H9 (cell line): ENCODE results near the gene EFHD1. TPM values are rescaled to one million over a fixed set of nuclear protein-coding genes. Genes with fewer than 3 reads are reported as not detected.

Experiments used
- DNase-seq: peaks from one replicate; pipeline ENCODE4 v3.0.0-alpha.2; 2017
- H2AFZ ChIP-seq: one replicate; pipeline ENCODE4 v1.6.1; 2013; ENCODE audit warnings: mild to moderate bottlenecking, low read length, control low read depth, moderate library complexity
- H2AK5ac ChIP-seq: 2 replicates; pipeline ENCODE4 v1.6.1; 2013; ENCODE audit warnings: low read length, control low read depth, mixed read lengths; ENCODE audit not compliant: insufficient read length
- H2BK120ac ChIP-seq: one replicate; pipeline ENCODE4 v1.6.1; 2013; ENCODE audit warnings: low read depth, mild to moderate bottlenecking, low read length, control low read depth, inconsistent platforms; ENCODE audit not compliant: poor library complexity, severe bottlenecking
- H2BK12ac ChIP-seq: 2 replicates; pipeline ENCODE4 v1.6.1; 2013; ENCODE audit warnings: low read length, control low read depth, mixed read lengths, low read depth; ENCODE audit not compliant: insufficient read length
- H2BK15ac ChIP-seq: 2 replicates; pipeline ENCODE4 v1.6.1; 2013; ENCODE audit warnings: low read depth, low read length, control low read depth
- H2BK20ac ChIP-seq: one replicate; pipeline ENCODE4 v1.6.1; 2013; ENCODE audit warnings: low read depth, mild to moderate bottlenecking, low read length, control low read depth, inconsistent platforms; ENCODE audit not compliant: poor library complexity, severe bottlenecking
- H2BK5ac ChIP-seq: 2 replicates; pipeline ENCODE4 v1.6.1; 2013; ENCODE audit warnings: low read length, control low read depth, mixed read lengths; ENCODE audit not compliant: insufficient read length
- H3K14ac ChIP-seq: 2 replicates; pipeline ENCODE4 v1.6.1; 2013; ENCODE audit warnings: low read length, control low read depth; ENCODE audit not compliant: insufficient read depth
- H3K18ac ChIP-seq: 2 replicates; pipeline ENCODE4 v1.6.1; 2013; ENCODE audit warnings: low read depth, mild to moderate bottlenecking, mixed read lengths, low read length, control low read depth; ENCODE audit not compliant: insufficient read length
- H3K23ac ChIP-seq: 2 replicates; pipeline ENCODE4 v1.6.1; 2013; ENCODE audit warnings: low read length, control low read depth, mixed read lengths, low read depth; ENCODE audit not compliant: insufficient read length
- H3K23me2 ChIP-seq: 2 replicates; pipeline ENCODE4 v1.6.1; 2013; ENCODE audit warnings: low read depth, mild to moderate bottlenecking, mixed read lengths, low read length, control low read depth; ENCODE audit not compliant: insufficient read length, poor library complexity, severe bottlenecking
- H3K27ac ChIP-seq: 2 replicates; pipeline ENCODE4 v1.5.1; 2013; ENCODE audit warnings: low read length, control low read depth, mixed read lengths, low read depth; ENCODE audit not compliant: insufficient read length
- H3K27me3 ChIP-seq: 2 replicates; pipeline ENCODE4 v1.6.1; 2013; ENCODE audit warnings: low read length, control low read depth, inconsistent platforms; ENCODE audit not compliant: insufficient read depth
- H3K4ac ChIP-seq: 2 replicates; pipeline ENCODE4 v1.6.1; 2013; ENCODE audit warnings: low read depth, mild to moderate bottlenecking, control low read depth, inconsistent platforms, low read length, moderate library complexity
- H3K4me1 ChIP-seq: 2 replicates; pipeline ENCODE4 v1.6.1; 2013; ENCODE audit warnings: low read length, control low read depth, inconsistent platforms; ENCODE audit not compliant: insufficient read depth
- H3K4me2 ChIP-seq: 2 replicates; pipeline ENCODE4 v1.6.1; 2013; ENCODE audit warnings: low read length, control low read depth, mixed read lengths; ENCODE audit not compliant: insufficient read length, insufficient read depth
- H3K56ac ChIP-seq: 2 replicates; pipeline ENCODE4 v1.6.1; 2013; ENCODE audit warnings: low read depth, mild to moderate bottlenecking, mixed read lengths, low read length, control low read depth; ENCODE audit not compliant: insufficient read length
- H3K79me1 ChIP-seq: 2 replicates; pipeline ENCODE4 v1.6.1; 2013; ENCODE audit warnings: low read depth, mild to moderate bottlenecking, moderate library complexity, low read length, control low read depth, inconsistent platforms; ENCODE audit not compliant: insufficient read depth, poor library complexity, severe bottlenecking
- H3K79me2 ChIP-seq: 2 replicates; pipeline ENCODE4 v1.6.1; 2013; ENCODE audit warnings: low read length, control low read depth, inconsistent platforms; ENCODE audit not compliant: insufficient read depth
- H3K9ac ChIP-seq: 2 replicates; pipeline ENCODE4 v1.6.1; 2013; ENCODE audit warnings: low read length, control low read depth, mixed read lengths; ENCODE audit not compliant: insufficient read length; ENCODE audit errors: extremely low read depth
- H3K9me3 ChIP-seq: one replicate; pipeline ENCODE4 v1.6.1; 2013; ENCODE audit warnings: low read depth, low read length, inconsistent platforms; ENCODE audit not compliant: control insufficient read depth
- H3T11ph ChIP-seq: one replicate; pipeline ENCODE4 v1.6.1; 2013; ENCODE audit warnings: mild to moderate bottlenecking, low read length, control low read depth, inconsistent platforms
- H4K20me1 ChIP-seq: one replicate; pipeline ENCODE4 v1.6.1; 2013; ENCODE audit not compliant: control insufficient read depth, insufficient read length, insufficient read depth
- H4K5ac ChIP-seq: 2 replicates; pipeline ENCODE4 v1.6.1; 2013; ENCODE audit warnings: low read depth, mild to moderate bottlenecking, mixed read lengths, low read length, control low read depth; ENCODE audit not compliant: insufficient read length
- H4K8ac ChIP-seq: replicated peaks from 2 replicates; pipeline ENCODE4 v1.6.1; 2013; ENCODE audit warnings: low read length, control low read depth, mixed read lengths, low read depth; ENCODE audit not compliant: insufficient read length
- H4K91ac ChIP-seq: 2 replicates; pipeline ENCODE4 v1.6.1; 2013; ENCODE audit warnings: low read depth, mild to moderate bottlenecking, moderate library complexity, mixed read lengths, low read length, control low read depth; ENCODE audit not compliant: insufficient read length
- H3K27ac Mint-ChIP-seq, 3 experiments: 2 replicates in 2 of 3; 3 replicates in 1 of 3; pipeline ENCODE4 v1.8.0; 2020 to 2021; ENCODE audit warnings: mixed read lengths in 3 of 3, mild to moderate bottlenecking in 1 of 3, moderate library complexity in 1 of 3
- H3K27me3 Mint-ChIP-seq: 2 replicates; pipeline ENCODE4 v1.8.0; 2021; ENCODE audit warnings: low read depth, mild to moderate bottlenecking, moderate library complexity, mixed read lengths
- H3K36me3 Mint-ChIP-seq, 3 experiments: 2 replicates in 2 of 3; 3 replicates in 1 of 3; pipeline ENCODE4 v1.8.0; 2020 to 2021; ENCODE audit warnings: low read depth in 3 of 3, mixed read lengths in 3 of 3; ENCODE audit not compliant: insufficient read depth in 1 of 3
- H3K4me1 Mint-ChIP-seq, 2 experiments: 2 replicates each; pipeline ENCODE4 v1.8.0; 2020; ENCODE audit warnings: mixed read lengths in 2 of 2
- H3K4me3 Mint-ChIP-seq, 2 experiments: 2 replicates in 1 of 2; 3 replicates in 1 of 2; pipeline ENCODE4 v1.8.0; 2020 to 2021; ENCODE audit warnings: mild to moderate bottlenecking in 2 of 2, mixed read lengths in 2 of 2, moderate library complexity in 1 of 2
- H3K9me3 Mint-ChIP-seq, 2 experiments: 2 replicates in 1 of 2; 3 replicates in 1 of 2; pipeline ENCODE4 v1.8.0; 2020; ENCODE audit warnings: mild to moderate bottlenecking in 2 of 2, mixed read lengths in 2 of 2, moderate library complexity in 1 of 2
- CTCF ChIP-seq: fragments of 200-600 bp; sonication (generic); conservative IDR thresholded peaks from 3 replicates; pipeline ENCODE4 v1.8.0; 2021; ENCODE audit warnings: antibody characterized with exemption, mild to moderate bottlenecking
- WGBS: extraction: QIAGEN DNeasy Blood & Tissue Kit; methylation state at CpG from one replicate; pipeline ENCODE4 v1.1.7; 2013; ENCODE audit warnings: missing lambda C conversion rate, low lambda C conversion rate, mixed read lengths; ENCODE audit not compliant: insufficient read length; ENCODE audit errors: extremely low coverage; 5-methylcytosine and 5-hydroxymethylcytosine counted together
- total RNA-seq: library from RNA; stranded (reverse); gene quantifications from 2 replicates; pipeline ENCODE4 v1.2.1, GENCODE V29; 2021

Gene EFHD1
- total RNA-seq, 1 experiment from 2014 or later: 2.8 TPM

- no peak overlapping the region for H3K27ac ChIP-seq
- H3K56ac ChIP-seq: no peak overlapping the region
- no peak overlapping the region for H3K23ac ChIP-seq
- WGBS: no CpG with 5 or more reads among the region's 7 CpGs
- peaks cover 6 to 21% of the 10 kb centered on the region in 2 experiments for H3K4me1 Mint-ChIP-seq
- H2BK20ac ChIP-seq: no peak overlapping the region
- no peak overlapping the region for H3K4me3 Mint-ChIP-seq
- H3K14ac ChIP-seq: no peak overlapping the region
- H2AK5ac ChIP-seq: no peak overlapping the region
- no peaks in the 10 kb centered on the region; the same call in 1 of the 2 replicates for H3K27me3 ChIP-seq
- no peak overlapping the region for H2BK12ac ChIP-seq
- no peaks in the 10 kb centered on the region for H4K20me1 ChIP-seq
- H3K27ac Mint-ChIP-seq: no peak overlapping the region
- DNase-seq: no peak
- no peaks in the 10 kb centered on the region for H3K79me2 ChIP-seq
- peaks cover 5% of the 10 kb centered on the region for H3K27me3 Mint-ChIP-seq
- H3K9me3 Mint-ChIP-seq: no peaks in the 10 kb centered on the region
- no peaks in the 10 kb centered on the region for H3K79me1 ChIP-seq
- TF ChIP-seq CTCF: no peak
- H3K23me2 ChIP-seq: no peaks in the 10 kb centered on the region
- no peak overlapping the region for H2BK5ac ChIP-seq
- H3K4me1 ChIP-seq: peaks cover 6% of the 10 kb centered on the region
- no peak overlapping the region for H2AFZ ChIP-seq
- no peak overlapping the region for H3T11ph ChIP-seq
- no peak overlapping the region for H2BK120ac ChIP-seq
- H3K9ac ChIP-seq: no peak overlapping the region
- H2BK15ac ChIP-seq: no peak overlapping the region
- no peaks in the 10 kb centered on the region for H3K36me3 Mint-ChIP-seq
- H4K91ac ChIP-seq: no peak overlapping the region
- H3K4me2 ChIP-seq: no peak overlapping the region
- no peak overlapping the region for H3K18ac ChIP-seq
- H4K8ac ChIP-seq: no peak overlapping the region
- H3K9me3 ChIP-seq: no peaks in the 10 kb centered on the region
- H3K4ac ChIP-seq: no peak overlapping the region
- H4K5ac ChIP-seq: no peak overlapping the region
These were observed 10.8 kb upstream of the EFHD1 start for GRCh38 chr2:232622563-232622962.
